Measurements from ENCODE around the gene PEX7. TPM values are rescaled to one million over a fixed set of nuclear protein-coding genes. Genes with fewer than 3 reads are reported as not detected.
"Not testable (repeated sequence)": the region's sequence is repeated elsewhere in the genome, so short reads cannot be mapped to it uniquely, and the experiment has no call there.

The PEX7 gene
- total RNA-seq, 1 experiment from 2014 or later: 3.9 TPM

- no TSS peak for BruUV-seq (replicated peaks)
- TF ChIP-seq CTCF (IDR thresholded peaks at IDR 0.05; ENCODE audit: unreplicated experiment): no peak
- no peak for DNase-seq
- Mint-ChIP-seq H3K27ac (ENCODE audit: unreplicated experiment) (no peak overlapping the region), H3K4me1 (ENCODE audit: low read depth, unreplicated experiment) (no peaks in the 10 kb centered on the region), H3K27me3 (ENCODE audit: unreplicated experiment) (no peaks in the 10 kb centered on the region), H3K9me3 (ENCODE audit: low read depth, unreplicated experiment) (no peaks in the 10 kb centered on the region), H3K36me3 (ENCODE audit: insufficient read depth, unreplicated experiment) (no peaks in the 10 kb centered on the region), H3K4me3 (ENCODE audit: low read depth, unreplicated experiment) (no peak overlapping the region)
- CTCF ChIA-PET: no interaction called here
- intact Hi-C loops (cut with micrococcal nuclease; ENCODE audit: unreplicated experiment): no loop called here
These were observed 47.1 kb downstream of the PEX7 start for GRCh38 chr6:136869451-136869850.

GRCh38 chr6:136873748-136874147, 51.4 kb downstream of the PEX7 start:
- H3K4me3 Mint-ChIP-seq (ENCODE audit: low read depth, unreplicated experiment): no peak overlapping the region
- H3K9me3 Mint-ChIP-seq (ENCODE audit: low read depth, unreplicated experiment): no peaks in the 10 kb centered on the region
- no peaks in the 10 kb centered on the region for H3K36me3 Mint-ChIP-seq (ENCODE audit: insufficient read depth, unreplicated experiment)
- no peak overlapping the region for H3K27ac Mint-ChIP-seq (ENCODE audit: unreplicated experiment)
- DNase-seq: no peak
- TF ChIP-seq CTCF (IDR thresholded peaks at IDR 0.05; ENCODE audit: unreplicated experiment): no peak
- CTCF ChIA-PET: no interaction called here
- BruUV-seq (replicated peaks): no TSS peak
- no peaks in the 10 kb centered on the region for H3K27me3 Mint-ChIP-seq (ENCODE audit: unreplicated experiment)
- H3K4me1 Mint-ChIP-seq (ENCODE audit: low read depth, unreplicated experiment): no peaks in the 10 kb centered on the region
- intact Hi-C loops (cut with micrococcal nuclease; ENCODE audit: unreplicated experiment): no loop called here

GRCh38 chr6:136876469-136876868, 54.1 kb downstream of the PEX7 start:
- CTCF ChIA-PET; BruUV-seq (replicated peaks); DNase-seq; H3K36me3 Mint-ChIP-seq (ENCODE audit: insufficient read depth, unreplicated experiment); intact Hi-C loops (cut with micrococcal nuclease; ENCODE audit: unreplicated experiment); H3K9me3 Mint-ChIP-seq (ENCODE audit: low read depth, unreplicated experiment); H3K4me1 Mint-ChIP-seq (ENCODE audit: low read depth, unreplicated experiment); H3K27me3 Mint-ChIP-seq (ENCODE audit: unreplicated experiment); H3K27ac Mint-ChIP-seq (ENCODE audit: unreplicated experiment); H3K4me3 Mint-ChIP-seq (ENCODE audit: low read depth, unreplicated experiment): not testable (repeated sequence)

- no peaks in the 10 kb centered on the region for H3K4me1 Mint-ChIP-seq (ENCODE audit: low read depth, unreplicated experiment)
- CTCF ChIA-PET: no interaction called here
- TF ChIP-seq CTCF (IDR thresholded peaks at IDR 0.05; ENCODE audit: unreplicated experiment): no peak
- no TSS peak for BruUV-seq (replicated peaks)
- no peaks in the 10 kb centered on the region for H3K9me3 Mint-ChIP-seq (ENCODE audit: low read depth, unreplicated experiment)
- H3K36me3 Mint-ChIP-seq (ENCODE audit: insufficient read depth, unreplicated experiment): no peaks in the 10 kb centered on the region
- H3K27me3 Mint-ChIP-seq (ENCODE audit: unreplicated experiment): no peaks in the 10 kb centered on the region
- DNase-seq: no peak
- intact Hi-C loops (cut with micrococcal nuclease; ENCODE audit: unreplicated experiment): no loop called here
- H3K4me3 Mint-ChIP-seq (ENCODE audit: low read depth, unreplicated experiment): no peak overlapping the region
- H3K27ac Mint-ChIP-seq (ENCODE audit: unreplicated experiment): no peak overlapping the region
These were observed 58.5 kb downstream of the PEX7 start for GRCh38 chr6:136880748-136881460.

- DNase-seq: no peak
- no peak for TF ChIP-seq CTCF (IDR thresholded peaks at IDR 0.05; ENCODE audit: unreplicated experiment)
- Mint-ChIP-seq H3K36me3 (ENCODE audit: insufficient read depth, unreplicated experiment) (no peaks in the 10 kb centered on the region), H3K4me1 (ENCODE audit: low read depth, unreplicated experiment) (no peaks in the 10 kb centered on the region), H3K27ac (ENCODE audit: unreplicated experiment) (no peak overlapping the region), H3K9me3 (ENCODE audit: low read depth, unreplicated experiment) (no peaks in the 10 kb centered on the region), H3K27me3 (ENCODE audit: unreplicated experiment) (no peaks in the 10 kb centered on the region), H3K4me3 (ENCODE audit: low read depth, unreplicated experiment) (no peak overlapping the region)
- CTCF ChIA-PET: interaction anchor here (1.0 kb wide), 1 partner anchor 242 kb away, joined by 3 read pairs; no protein-coding TSS in a partner anchor
- intact Hi-C loops (cut with micrococcal nuclease; ENCODE audit: unreplicated experiment): no loop called here
- no TSS peak for BruUV-seq (replicated peaks)
These were observed 63.7 kb downstream of the PEX7 start for GRCh38 chr6:136886091-136886490.
